Hepatic stellate cell (primary cell): ENCODE results near the gene B3GNT4.
"Not testable (repeated sequence)": the region's sequence is repeated elsewhere in the genome, so short reads cannot be mapped to it uniquely, and the experiment has no call there.

Experiments used
- DNase-seq: peaks from one replicate; pipeline ENCODE4 v3.0.0; 2011; ENCODE audit warnings: low spot score

The B3GNT4 gene

DNA sequence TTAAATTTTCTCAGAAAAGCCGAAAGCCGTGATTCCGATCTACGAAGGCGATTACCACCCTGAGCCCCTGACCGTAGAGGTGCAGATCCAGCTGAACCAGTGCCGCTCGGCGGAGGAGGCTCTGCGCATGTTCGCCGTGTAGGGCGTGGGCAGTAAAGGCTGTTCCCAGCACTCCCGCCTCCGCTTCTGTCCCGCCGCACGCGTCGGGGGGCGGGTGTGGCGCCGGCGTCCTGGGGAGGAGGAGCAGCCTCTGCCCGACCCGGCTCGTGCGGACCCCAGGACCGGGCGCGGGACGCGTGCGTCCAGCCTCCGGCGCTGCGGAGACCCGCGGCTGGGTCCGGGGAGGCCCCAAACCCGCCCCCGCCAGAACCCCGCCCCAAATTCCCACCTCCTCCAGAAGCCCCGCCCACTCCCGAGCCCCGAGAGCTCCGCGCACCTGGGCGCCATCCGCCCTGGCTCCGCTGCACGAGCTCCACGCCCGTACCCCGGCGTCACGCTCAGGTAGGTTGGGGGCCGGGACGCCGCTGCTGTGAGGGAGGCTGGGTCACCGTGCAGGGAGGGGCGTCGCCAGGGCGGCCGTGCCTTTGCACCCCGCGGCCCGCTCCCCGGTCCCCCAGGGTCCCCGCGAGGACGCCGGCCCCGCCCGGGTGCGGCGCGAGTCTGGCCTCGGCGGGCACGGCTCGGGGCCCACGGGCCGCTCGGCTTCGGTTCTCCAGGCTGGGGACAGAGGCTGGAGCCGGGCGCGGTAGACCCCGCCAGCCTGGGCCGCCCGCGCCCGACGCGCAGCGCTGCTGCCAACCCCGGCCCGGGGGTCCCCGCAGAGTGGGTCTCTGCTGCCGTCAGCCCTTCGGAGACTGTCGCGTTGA is at the start of gene B3GNT4:
Gene B3GNT4, plus strand, starts transcription at position 409 of the 866 bp plus-strand sequence. CDS start 910 bp downstream, outside the sequence.
- peak; percentile 78 for DNase-seq

DNA sequence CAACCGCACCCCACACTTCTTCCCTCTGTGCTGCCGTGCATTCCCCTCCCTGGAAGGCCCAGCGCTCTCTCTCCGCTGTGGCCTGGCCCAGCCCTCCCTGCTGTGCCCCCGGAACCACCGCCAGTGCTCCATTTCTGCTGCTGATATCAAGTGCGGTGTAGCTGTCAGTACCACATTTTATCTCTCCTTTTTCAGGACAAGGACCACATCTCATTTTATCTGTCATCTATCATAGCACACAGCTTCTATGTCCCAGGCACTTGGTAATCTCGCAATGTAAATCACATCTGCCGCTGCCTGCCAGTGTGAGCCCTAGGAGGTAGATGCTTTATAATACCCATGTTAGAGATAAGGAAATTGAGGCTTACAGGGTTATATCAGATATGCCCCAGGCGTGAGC is 47.8 kb upstream of the B3GNT4 start:
- DNase-seq: no peak

DNA sequence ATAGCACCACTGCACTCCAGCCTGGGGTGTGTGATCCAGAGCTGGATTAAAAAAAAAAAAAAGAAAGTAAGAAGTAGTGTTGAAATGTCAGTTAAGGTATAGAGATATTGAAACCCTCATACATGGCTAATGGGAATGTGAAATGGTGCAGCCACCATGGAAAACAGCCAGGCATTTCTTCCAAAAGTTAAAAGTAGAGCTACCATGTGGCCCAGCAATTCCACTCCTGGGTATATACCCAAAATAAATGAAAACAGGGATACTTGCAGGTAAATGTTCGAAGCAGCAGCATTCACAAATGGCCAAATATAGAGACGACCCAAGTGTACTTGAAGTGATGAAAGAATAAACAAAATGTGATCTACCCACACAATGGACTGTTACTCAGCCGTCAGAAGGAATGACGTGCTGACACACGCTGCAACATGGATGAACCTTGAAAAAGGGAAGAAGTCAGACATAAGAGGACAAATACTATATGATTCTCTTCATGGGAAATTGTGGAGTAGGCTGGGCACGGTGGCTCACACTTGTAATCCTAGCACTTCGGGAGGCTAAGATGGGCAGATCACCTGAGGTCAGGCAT is 44.7 kb upstream of the B3GNT4 start:
- DNase-seq: no peak

DNA sequence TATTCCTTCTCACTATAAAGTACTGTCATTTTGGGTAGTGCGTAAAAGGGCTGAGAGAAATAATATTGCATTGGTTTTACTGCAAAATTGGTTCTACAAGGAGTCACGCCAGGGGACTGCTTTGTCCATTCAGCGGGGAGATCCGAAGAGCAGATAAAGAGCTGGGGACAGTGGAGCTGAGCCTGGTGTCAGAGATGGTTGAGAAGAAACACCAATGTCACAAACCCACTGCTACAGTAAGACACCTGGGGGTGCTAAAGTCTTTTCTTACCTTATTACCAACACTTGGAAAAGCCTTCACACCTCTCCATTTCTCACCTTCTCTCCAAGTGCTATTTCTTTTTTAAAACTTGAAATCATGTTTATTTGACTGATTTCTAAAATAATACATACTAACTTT is 43.6 kb upstream of the B3GNT4 start:
- DNase-seq: no peak

DNA sequence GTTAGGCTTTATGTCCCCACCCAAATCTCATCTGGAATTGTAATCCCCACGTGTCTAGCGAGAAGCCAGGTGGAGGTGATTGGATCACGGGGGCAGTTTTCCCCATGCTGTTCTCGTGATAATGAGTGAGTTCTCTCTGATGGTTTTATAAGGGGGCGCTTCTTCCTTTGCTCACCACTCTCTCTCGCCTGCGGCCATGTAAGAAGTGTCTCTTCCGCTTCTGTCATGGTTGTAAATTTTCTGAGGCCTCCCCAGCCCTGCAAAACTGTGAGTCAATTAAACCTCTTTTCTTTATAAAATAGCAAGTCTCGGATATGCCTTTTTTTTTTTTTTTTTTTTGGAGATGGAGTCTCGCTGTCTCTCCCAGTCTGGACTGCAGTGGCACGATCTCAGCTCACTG is 42.7 kb upstream of the B3GNT4 start:
- no peak for DNase-seq

DNA sequence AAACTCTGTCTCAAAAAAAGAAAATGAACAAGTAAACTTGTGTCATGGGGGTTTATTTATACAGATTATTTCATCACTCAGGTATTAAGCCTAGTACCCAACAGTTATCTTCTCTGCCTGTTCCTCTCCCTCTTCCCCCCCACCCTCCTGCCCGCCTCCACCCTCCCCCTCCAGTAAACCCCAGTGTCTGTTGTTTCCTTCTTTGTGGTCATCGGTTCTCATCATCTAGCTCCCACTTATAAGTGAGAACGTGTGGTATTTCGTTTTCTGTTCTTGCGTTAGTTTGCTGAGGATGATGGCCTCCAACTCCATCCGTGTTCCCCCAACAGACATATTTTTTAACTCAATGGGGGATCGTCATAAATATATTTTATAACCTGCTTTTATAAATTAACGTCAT is 41.8 kb upstream of the B3GNT4 start:
- DNase-seq: no peak

DNA sequence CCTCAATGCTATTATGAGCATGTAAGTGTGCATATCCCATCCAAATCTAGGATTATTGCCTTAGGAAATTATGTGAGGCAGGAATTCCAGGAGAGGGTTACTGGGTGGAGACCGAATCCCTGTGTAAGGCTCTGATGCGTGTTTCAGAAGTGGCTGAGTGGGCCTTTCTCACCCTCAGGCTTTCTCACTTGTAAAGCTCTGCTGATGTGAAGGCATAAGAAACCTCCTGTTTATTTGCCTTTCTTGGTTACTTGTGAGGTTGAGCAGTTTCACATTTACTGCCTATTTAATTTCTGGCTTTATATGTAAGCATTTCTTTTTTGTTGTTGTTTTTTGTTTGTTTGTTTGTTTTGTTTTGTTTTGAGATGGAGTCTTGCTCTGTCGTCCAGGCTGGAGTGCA is 40.5 kb upstream of the B3GNT4 start:
- no peak for DNase-seq

DNA sequence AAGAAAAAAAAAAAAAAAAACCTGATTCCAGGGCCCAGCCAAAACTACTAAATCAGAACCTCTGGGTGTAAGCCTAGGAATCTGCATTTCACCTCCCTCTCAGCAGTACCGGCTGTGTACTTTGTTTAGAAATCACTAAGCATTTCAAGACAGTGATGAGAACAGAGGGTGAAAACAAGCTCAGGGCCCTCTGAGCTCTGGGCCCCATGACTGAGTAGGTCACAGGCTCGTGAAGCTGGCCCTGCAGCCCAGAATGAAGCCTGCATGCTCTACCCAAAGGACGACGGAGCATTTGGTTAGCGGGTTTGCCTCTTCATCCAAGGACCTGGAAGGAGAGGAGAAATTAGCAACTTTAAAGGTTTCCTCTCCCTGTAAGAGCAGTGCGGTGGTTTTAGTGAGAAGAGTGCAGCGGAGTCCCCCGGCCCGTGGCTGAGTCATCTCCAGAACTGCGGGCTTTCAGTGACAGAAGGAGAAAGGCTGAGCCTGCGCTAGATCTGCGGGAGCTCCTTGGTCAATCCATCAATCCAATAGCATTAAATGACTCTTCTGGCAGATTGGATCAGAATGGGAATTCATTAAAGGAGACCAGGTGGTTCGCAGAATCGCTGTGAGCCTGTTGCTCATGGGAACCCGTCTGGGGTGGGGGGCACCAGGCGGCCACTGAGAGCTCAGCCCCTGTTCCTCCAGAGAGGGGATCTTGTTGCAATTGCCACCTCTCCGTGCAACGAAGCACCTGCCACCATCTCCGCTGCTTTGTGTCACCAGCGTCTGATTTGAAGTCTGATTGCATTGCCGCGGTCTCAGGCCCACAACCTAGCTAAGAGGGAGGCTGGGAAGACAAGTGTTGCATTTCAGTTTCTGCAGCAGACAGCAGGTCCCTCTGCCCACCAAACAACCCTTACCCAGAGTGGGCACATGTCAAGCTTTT is 36.8 kb upstream of the B3GNT4 start:
- no peak for DNase-seq

DNA sequence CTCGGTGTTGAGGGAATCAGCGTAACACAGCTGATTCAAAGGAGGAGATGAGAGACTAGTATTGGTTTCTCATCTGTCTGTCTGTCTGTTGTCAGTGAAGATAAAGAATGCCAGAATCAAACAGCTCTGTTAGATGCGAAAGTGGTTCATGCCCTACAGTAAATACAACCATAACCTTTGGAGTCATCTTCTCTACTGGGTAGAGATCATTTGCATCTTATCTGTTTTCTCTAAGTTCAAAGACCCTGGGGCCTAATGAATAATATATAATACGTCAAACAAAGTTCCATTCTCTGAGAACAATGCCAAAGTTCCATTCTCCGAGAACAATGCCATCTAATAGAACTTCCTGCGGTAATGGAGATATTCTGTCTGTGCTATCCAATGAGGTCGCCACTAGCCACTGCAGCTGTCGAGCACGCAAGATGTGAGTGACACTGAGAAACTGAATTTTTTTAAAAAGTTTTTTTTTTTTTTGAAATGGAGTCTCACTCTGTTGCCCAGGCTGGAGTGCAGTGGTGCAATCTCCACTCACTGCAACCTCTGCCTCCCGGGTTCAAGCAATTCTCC is 36.1 kb upstream of the B3GNT4 start:
- no peak for DNase-seq

DNA sequence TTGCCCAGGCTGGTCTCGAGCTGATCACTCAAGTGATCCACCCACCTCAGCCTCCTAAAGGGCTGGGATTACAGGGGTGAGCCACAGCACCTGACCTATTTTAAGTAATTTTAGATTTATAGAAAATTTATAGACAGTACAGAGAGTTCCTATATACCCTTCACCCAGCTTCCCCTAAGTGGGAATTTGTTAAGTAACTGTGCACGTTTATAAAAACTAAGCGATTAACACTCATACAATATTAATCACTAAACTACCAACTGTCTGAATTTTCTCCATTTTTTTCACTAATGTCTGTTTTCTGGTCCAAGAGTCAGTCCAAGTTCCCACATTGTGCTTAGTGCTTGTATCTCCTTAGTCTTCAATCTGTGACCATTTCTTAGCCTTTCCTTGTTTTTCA is 35.0 kb upstream of the B3GNT4 start:
- no peak for DNase-seq

DNA sequence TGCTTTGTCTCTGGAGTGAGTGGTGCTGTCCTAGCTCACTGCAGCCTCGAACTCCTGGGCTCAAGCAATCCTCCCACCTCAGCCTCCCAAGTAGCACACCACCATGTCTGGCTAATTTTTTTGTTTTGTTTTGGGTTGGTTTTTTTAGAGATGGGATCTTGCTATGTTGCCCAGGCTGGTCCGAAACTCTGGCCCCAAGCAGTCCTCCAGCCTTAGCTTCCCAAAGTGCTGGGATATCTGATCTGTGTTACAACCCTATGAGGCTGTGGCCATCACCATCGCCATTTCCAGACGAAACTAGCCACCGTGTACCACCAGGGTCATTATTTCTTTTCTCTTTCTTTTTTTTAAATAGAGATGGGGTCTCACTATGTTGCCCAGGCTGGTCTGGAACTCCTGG is 32.1 kb upstream of the B3GNT4 start:
- DNase-seq: no peak

DNA sequence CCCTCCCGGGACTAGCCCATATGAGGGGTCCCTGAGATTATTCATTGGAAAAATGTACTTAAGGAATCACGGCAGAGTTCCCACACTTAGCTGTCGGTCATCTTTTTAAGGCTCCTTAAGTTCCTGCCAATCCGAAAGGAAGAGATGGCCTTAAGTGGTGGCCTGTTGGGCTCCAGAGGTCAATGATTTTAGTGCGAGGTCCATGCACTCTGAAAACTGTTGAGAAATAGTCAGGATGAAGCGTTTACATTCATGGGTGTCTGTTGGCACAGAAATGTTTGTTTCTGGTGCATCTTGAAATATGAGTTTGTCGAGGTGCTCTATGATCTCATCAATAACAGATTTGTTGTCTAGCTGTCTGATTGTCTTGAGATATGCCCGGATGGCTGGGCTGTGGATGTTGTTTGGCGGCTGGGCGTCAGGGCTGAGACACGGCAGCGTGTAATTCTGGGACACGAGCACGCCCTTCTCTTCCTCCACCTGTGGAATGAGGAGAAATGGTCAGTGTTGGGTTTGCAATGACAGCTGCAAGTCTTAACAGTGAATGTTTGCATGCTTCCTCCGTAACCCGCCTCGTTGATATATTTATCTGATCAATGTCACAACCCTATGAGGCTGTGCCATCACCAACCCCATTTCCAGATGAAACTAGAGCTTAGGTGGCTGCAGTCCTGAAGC is 31.1 kb upstream of the B3GNT4 start:
- no peak for DNase-seq

DNA sequence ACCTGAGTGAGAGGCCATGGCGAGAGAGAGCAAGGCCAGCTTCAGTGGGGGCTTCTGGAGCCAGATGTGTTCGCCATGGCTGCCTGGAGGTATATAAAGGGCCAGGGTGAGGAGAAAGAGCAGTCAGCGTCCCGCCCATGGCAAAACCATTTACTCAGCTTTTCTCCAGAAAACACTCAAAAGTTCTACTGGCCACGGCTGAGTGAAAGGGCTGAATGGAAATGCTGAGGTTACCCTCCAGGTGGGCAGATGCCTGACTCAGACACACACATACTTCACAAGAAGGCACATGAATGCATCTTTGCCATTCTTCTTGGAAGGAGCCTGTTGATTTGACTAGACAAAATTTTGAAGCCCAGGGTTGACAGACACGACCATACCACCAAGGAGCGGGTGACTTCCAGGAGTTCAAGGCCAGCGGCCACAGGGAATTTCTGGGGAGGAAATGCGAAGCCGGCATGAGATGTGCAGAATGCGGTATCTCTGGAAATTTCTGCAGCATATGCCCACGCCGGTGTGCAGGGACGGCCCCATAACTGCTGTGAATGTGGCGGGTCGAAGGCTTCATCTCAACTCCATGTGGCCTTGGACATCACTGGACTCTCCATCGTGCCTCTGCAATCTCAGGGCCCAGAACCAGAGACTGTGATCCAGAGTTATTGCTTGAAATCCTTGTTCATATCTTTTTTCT is 29.2 kb upstream of the B3GNT4 start, which contains the start of gene IL31:
Gene IL31, minus strand, starts transcription at position 67 of the 691 bp plus-strand sequence. Its CDS starts 49 bp downstream, at position 18.
- no peak for DNase-seq

DNA sequence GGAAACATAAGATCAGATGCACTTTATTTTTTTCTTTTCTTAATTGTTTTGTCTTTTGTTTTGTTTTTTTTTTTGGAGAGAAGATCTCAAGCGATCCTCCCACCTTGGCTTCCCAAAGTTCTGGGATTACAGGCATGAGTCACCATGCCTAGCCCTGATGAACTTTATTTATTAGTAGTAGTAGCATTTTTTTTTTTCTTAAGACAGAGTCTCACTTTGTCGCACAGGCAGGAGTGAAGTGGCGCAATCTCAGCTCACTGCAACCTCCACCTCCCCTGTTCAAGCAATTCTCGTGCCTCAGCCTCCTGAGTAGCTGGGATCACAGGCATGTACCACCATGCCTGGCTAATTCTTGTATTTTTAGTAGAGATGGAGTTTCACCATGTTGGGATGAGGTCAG is 27.0 kb upstream of the B3GNT4 start:
- not testable (repeated sequence) for DNase-seq

DNA sequence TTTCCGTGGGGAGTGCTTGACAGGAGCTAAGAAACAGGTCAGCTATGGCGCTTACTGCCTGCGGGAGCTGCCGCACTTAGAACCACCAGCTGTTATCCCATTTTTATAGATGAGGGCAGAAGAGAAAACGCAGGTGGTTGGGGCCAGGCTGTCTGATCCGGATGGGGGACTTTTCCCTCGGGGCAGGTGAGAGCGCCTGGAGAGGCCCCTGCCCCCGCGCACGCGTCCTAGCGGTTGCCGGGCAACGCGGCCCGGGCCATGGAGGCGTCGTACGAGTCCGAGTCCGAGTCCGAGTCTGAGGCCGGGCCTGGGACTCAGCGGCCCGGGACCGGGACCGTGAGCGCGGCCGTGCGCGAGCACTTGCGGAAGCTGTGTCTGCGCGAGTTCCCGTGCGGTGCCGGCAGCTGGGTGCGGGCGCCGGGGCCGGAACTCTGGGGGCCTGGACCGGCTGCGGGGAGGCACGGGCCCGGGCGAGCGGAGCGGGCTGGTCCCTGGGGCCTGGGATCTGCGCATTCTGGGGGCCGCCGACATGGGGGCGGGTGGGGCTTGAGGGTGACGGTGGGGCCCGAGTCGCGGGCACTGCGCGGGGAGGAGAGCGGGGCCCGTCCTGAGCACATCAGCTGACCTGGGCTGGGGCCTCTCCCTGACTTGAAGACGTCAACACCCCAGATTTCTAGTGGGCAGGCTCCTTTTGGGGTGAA is 20.5 kb upstream of the B3GNT4 start, which contains the start of gene LRRC43:
Gene LRRC43, plus strand, starts transcription at position 237 of the 701 bp plus-strand sequence. Its CDS starts 22 bp downstream, at position 259.
- DNase-seq: no peak

DNA sequence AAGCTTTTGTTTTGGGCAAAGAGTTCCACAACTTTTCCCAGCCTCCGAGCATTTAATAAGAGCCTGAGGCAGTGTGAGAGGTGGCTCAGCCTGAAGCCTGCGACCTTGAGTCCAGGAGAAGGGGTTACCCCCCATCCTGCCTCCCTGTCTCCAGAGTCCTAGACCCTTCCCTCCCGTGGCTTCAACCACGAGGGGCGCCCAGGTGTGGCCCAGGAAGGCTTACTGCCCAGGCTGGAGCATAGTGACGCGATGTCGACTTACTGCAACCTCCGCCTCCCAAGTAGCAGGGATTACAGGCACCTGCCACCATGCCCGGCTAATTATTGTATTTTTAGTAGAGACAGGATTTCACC is 19.9 kb upstream of the B3GNT4 start:
- DNase-seq: no peak

DNA sequence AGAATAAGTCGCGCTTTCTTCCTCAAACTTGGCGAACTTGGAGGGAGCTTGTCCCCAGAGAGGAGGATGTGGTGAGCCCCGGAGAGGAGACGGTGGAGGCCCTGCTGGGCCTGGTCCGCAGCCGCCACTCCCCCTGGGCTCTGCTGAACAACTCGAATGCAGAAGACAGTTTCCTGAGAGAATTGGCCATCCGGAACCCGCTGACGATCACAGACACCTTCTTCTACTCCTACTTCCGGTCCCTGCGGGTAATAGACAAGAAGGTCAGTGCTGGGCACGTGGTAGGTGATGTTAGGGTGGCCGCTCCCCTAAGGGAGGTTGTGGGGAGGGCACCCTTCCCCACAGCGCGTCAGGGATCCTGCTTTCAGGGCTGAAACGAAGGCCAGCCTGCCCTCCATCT is 19.0 kb upstream of the B3GNT4 start:
- DNase-seq: no peak

DNA sequence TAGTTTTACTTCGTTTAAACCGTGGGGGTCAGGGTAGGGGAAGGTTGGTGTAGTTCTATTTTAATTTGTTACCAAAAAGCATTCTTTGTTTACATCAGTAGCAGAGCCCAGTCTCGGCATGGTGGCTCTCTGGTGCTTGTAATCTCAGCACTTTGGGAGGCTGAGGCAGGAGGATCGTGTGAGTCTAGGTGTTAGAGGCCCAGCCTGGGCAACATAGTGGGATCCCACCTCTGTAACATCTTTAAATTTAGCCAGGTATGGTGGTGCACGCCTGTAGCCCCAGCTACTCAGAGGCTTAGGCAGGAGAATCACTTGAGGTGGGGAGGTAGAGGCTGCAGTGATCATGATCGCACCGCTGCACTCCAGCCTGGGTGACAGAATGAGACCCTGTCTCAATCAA is 18.4 kb upstream of the B3GNT4 start:
- DNase-seq: no peak

DNA sequence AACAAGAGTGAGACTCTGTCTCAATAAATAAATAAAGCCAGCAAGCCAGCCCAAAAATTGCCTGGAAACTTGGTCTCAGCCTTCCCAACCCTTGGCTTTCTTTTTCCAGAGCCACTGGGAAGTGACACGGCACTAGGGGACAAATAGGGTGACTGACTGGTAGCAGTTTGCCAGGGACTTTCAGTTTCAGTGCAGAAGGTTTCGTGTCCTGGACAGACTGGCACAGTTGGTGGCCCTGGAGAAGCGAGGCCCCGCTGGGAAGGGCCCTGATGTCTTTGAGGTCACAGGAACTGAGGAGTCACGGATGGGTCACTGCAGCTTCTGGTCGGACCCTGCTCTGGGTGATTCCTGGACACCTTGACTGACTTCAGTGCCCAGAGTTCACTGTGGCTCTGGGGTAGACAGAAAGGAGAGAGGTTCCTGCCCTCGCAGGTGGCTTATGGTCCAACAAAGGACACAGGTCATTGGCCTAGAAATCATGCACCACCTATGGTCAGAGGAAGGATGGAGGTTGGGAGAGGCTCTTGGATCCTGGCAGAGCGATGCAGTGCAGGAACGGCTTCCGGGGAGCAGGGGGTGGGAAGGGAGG is 17.9 kb upstream of the B3GNT4 start:
- DNase-seq: no peak

DNA sequence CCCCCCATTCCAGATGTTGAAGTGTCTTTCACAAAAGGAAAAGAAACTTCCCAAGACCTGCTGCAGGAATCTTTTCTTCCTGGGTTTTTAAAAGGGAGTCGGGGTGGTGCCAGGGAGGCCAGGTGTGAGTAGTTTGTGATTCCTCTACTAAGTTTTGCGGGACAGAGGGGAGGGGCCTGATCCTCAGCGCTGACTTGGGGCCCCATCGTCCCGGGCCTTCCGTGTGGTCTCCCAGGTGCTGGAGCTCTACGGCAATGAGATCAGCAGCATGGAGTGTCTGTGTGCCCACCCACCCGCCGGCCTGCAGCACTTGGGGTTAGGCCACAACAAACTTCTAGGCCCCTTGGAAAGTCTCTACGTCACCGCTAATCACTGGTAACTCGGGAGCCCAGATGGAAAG is 16.0 kb upstream of the B3GNT4 start:
- no peak for DNase-seq
